Activated CD8-positive, alpha-beta T cell treated with anti-CD3 and anti-CD28 coated beads for 36 hours (primary cell): ENCODE results near the gene MXD1. TPM values are rescaled to one million over a fixed set of nuclear protein-coding genes. Genes with fewer than 3 reads are reported as not detected.

Experiments used
- ATAC-seq: fragments of 200-7000 bp; cut with Tn5 transposase; one replicate; pipeline ENCODE4 v1.10.0; 2021; ENCODE audit warnings: mild to moderate bottlenecking, moderate library complexity
- CTCF ChIA-PET: fragments of 350-600 bp; sonication (Branson Sonifier 250); formaldehyde crosslinking; loops from one replicate; lab custom pipeline; 2021; ENCODE audit warnings: antibody characterized with exemption; lab: Charles Lee
- POLR2A ChIA-PET: fragments of 350-600 bp; sonication (Branson Sonifier 250); formaldehyde crosslinking; loops from one replicate; lab custom pipeline; 2021; ENCODE audit warnings: antibody characterized with exemption; lab: Charles Lee
- DNase-seq: peaks from one replicate; pipeline ENCODE4 v3.0.0-alpha.2; 2020
- H3K27ac Mint-ChIP-seq: one replicate; pipeline ENCODE4 v1.8.0; 2021; ENCODE audit warnings: mild to moderate bottlenecking, mixed read lengths
- H3K27me3 Mint-ChIP-seq: one replicate; pipeline ENCODE4 v1.8.0; 2021; ENCODE audit warnings: mixed read lengths
- H3K36me3 Mint-ChIP-seq: one replicate; pipeline ENCODE4 v1.8.0; 2021; ENCODE audit warnings: low read depth, mixed read lengths
- H3K4me1 Mint-ChIP-seq: one replicate; pipeline ENCODE4 v1.8.0; 2021; ENCODE audit warnings: low read depth, mixed read lengths
- H3K4me3 Mint-ChIP-seq: one replicate; pipeline ENCODE4 v1.8.0; 2021; ENCODE audit warnings: mild to moderate bottlenecking, moderate library complexity, mixed read lengths
- H3K9me3 Mint-ChIP-seq: one replicate; pipeline ENCODE4 v1.8.0; 2021; ENCODE audit warnings: mixed read lengths
- CTCF ChIP-seq: fragments of 200-600 bp; IDR thresholded peaks from one replicate; pipeline ENCODE4 v1.8.0; 2022; ENCODE audit warnings: antibody characterized with exemption, mild to moderate bottlenecking
- intact Hi-C: fragments of 100-400 bp; cut with micrococcal nuclease; formaldehyde crosslinking; loops from one replicate; pipeline ENCODE4 v1.10.0; 2022
- total RNA-seq, 2 experiments: library from RNA; stranded (reverse); gene quantifications; one replicate each; pipeline ENCODE4 v1.2.3, GENCODE V29; 2021

The MXD1 gene
- total RNA-seq, 2 experiments from 2014 or later: 9.9 to 11.7 TPM

GRCh38 chr2:69932596-69932922 is 17.6 kb downstream of the MXD1 start:
- ChIA-PET CTCF (interaction anchor here (1.3 to 2.7 kb wide), 3 partner anchors 12 to 210 kb away, joined by 3 to 7 read pairs (median 6); no protein-coding TSS in a partner anchor), POLR2A (interaction anchor here (0.8 to 1.8 kb wide), 5 partner anchors 13 to 149 kb away, joined by 3 to 9 read pairs (median 3); no protein-coding TSS in a partner anchor)
- DNase-seq (no peak), ATAC-seq (no peak)
- peaks cover 2% of the 10 kb centered on the region for H3K36me3 Mint-ChIP-seq
- H3K4me3 Mint-ChIP-seq: no peak overlapping the region
- no peaks in the 10 kb centered on the region for H3K27me3 Mint-ChIP-seq
- no peak for TF ChIP-seq CTCF
- no peak overlapping the region for H3K27ac Mint-ChIP-seq
- H3K9me3 Mint-ChIP-seq: no peaks in the 10 kb centered on the region
- peaks cover 24% of the 10 kb centered on the region for H3K4me1 Mint-ChIP-seq
- intact Hi-C loops: no loop called here

GRCh38 chr2:69933254-69933828 is 18.4 kb downstream of the MXD1 start:
- ATAC-seq: no peak
- no peak overlapping the region for H3K4me3 Mint-ChIP-seq
- H3K4me1 Mint-ChIP-seq: peaks cover 24% of the 10 kb centered on the region
- H3K36me3 Mint-ChIP-seq: peaks cover 6% of the 10 kb centered on the region
- no peak overlapping the region for H3K27ac Mint-ChIP-seq
- TF ChIP-seq CTCF: no peak
- no peaks in the 10 kb centered on the region for H3K27me3 Mint-ChIP-seq
- ChIA-PET POLR2A (interaction anchor here (0.8 to 0.9 kb wide), 3 partner anchors 13 to 31 kb away, joined by 3 to 4 read pairs (median 3); no protein-coding TSS in a partner anchor), CTCF (interaction anchor here (0.8 to 2.7 kb wide), 4 partner anchors 12 to 208 kb away, joined by 3 to 7 read pairs (median 4); no protein-coding TSS in a partner anchor)
- DNase-seq: no peak
- intact Hi-C loops: no loop called here
- H3K9me3 Mint-ChIP-seq: no peaks in the 10 kb centered on the region

GRCh38 chr2:69933839-69934613 is 19.1 kb downstream of the MXD1 start:
- intact Hi-C loops: no loop called here
- no peak for TF ChIP-seq CTCF
- Mint-ChIP-seq H3K9me3 (no peaks in the 10 kb centered on the region), H3K4me3 (no peak overlapping the region), H3K27me3 (no peaks in the 10 kb centered on the region), H3K36me3 (peaks cover 11% of the 10 kb centered on the region), H3K4me1 (peaks cover 24% of the 10 kb centered on the region), H3K27ac (peak overlapping the region; percentile 11)
- no peak for DNase-seq
- ChIA-PET CTCF (interaction anchor here (0.8 to 2.7 kb wide), 5 partner anchors 11 to 209 kb away, joined by 3 to 7 read pairs (median 3); no protein-coding TSS in a partner anchor), POLR2A (no interaction called here)
- ATAC-seq: no peak

GRCh38 chr2:69934614-69934908 is 19.7 kb downstream of the MXD1 start:
- H3K27ac Mint-ChIP-seq: peak overlapping the region; percentile 11

More at GRCh38 chr2:69934614-69934908, 19.7 kb downstream of the MXD1 start:
- intact Hi-C loops: no loop called here
- no peak for TF ChIP-seq CTCF
- no peak for DNase-seq
- Mint-ChIP-seq H3K9me3 (no peaks in the 10 kb centered on the region), H3K27me3 (no peaks in the 10 kb centered on the region), H3K4me3 (no peak overlapping the region), H3K36me3 (peaks cover 11% of the 10 kb centered on the region), H3K4me1 (peaks cover 24% of the 10 kb centered on the region)
- ChIA-PET CTCF (interaction anchor here (1.0 kb wide), 1 partner anchor 137 kb away, joined by 3 read pairs; no protein-coding TSS in a partner anchor), POLR2A (no interaction called here)
- no peak for ATAC-seq
